CD14-positive monocyte (primary cell): ENCODE results near the gene RASAL2. TPM values are rescaled to one million over a fixed set of nuclear protein-coding genes. Genes with fewer than 3 reads are reported as not detected.

ENCODE experiments used
- DNase-seq, 3 donors: peaks; one replicate each; pipeline ENCODE4 v3.0.0-alpha.2; 2011 to 2022
- H2AFZ ChIP-seq: 2 replicates; pipeline ENCODE4 v1.6.0; 2012; ENCODE audit warnings: mild to moderate bottlenecking, low read depth, low read length, inconsistent platforms; ENCODE audit not compliant: insufficient read depth, poor library complexity, severe bottlenecking
- H3K27ac ChIP-seq, 2 donors: 1 replicate in 1 of 2; 2 replicates in 1 of 2; pipeline ENCODE4 v1.5.1; 2012 to 2013; ENCODE audit warnings: low read length in 2 of 2, control low read depth in 1 of 2, inconsistent platforms in 1 of 2, low read depth in 1 of 2, mild to moderate bottlenecking in 1 of 2
- H3K27me3 ChIP-seq, 2 donors: one replicate each; pipeline versions ENCODE4 v1.6.0 to v1.6.1; 2011 to 2013; ENCODE audit warnings: low read length in 2 of 2; ENCODE audit not compliant: control insufficient read depth in 2 of 2, insufficient read depth in 2 of 2
- H3K36me3 ChIP-seq, 2 donors: replicated peaks in 1 of 2; 1 replicate in 1 of 2; 2 replicates in 1 of 2; pipeline versions ENCODE4 v1.5.1 to v1.6.1; 2012 to 2013; ENCODE audit warnings: low read length in 2 of 2, control low read depth in 1 of 2, inconsistent platforms in 1 of 2, mild to moderate bottlenecking in 1 of 2; ENCODE audit not compliant: insufficient read depth in 2 of 2, control insufficient read depth in 1 of 2
- H3K4me1 ChIP-seq, 2 donors: 1 replicate in 1 of 2; 2 replicates in 1 of 2; pipeline versions ENCODE4 v1.5.1 to v1.6.1; 2012 to 2013; ENCODE audit warnings: low read length in 2 of 2, control low read depth in 1 of 2, inconsistent platforms in 1 of 2, mild to moderate bottlenecking in 1 of 2, moderate library complexity in 1 of 2; ENCODE audit not compliant: insufficient read depth in 2 of 2, control insufficient read depth in 1 of 2
- H3K4me2 ChIP-seq: replicated peaks from 2 replicates; pipeline ENCODE3; 2012; ENCODE audit warnings: low read length, moderate library complexity, mild to moderate bottlenecking; ENCODE audit not compliant: poor library complexity, severe bottlenecking; ENCODE audit errors: extremely low read depth
- H3K4me3 ChIP-seq, 3 experiments: fragments of 200-600 bp in 1 of 3; sonication (generic) in 1 of 3; replicated peaks in 1 of 3; 1 replicate in 2 of 3; 2 replicates in 1 of 3; pipeline ENCODE4 v1.5.1; 2011 to 2013; ENCODE audit warnings: low read length in 3 of 3, mild to moderate bottlenecking in 3 of 3, control low read depth in 2 of 3, low read depth in 2 of 3, inconsistent platforms in 1 of 3, moderate library complexity in 1 of 3
- H3K79me2 ChIP-seq: 2 replicates; pipeline ENCODE4 v1.6.0; 2012; ENCODE audit warnings: mild to moderate bottlenecking, control low read depth, inconsistent platforms, low read length, moderate library complexity; ENCODE audit not compliant: insufficient read depth
- H3K9ac ChIP-seq: 2 replicates; pipeline ENCODE4 v1.6.0; 2017; ENCODE audit warnings: low read length, mild to moderate bottlenecking; ENCODE audit not compliant: insufficient read depth, poor library complexity, severe bottlenecking
- H3K9me3 ChIP-seq, 2 donors: replicated peaks in 1 of 2; 1 replicate in 1 of 2; 2 replicates in 1 of 2; pipeline versions ENCODE4 v1.5.1 to v1.6.1; 2012 to 2013; ENCODE audit warnings: low read length in 2 of 2, control low read depth in 1 of 2; ENCODE audit not compliant: control insufficient read depth in 1 of 2, insufficient read depth in 1 of 2
- H4K20me1 ChIP-seq: 2 replicates; pipeline ENCODE4 v1.6.0; 2012; ENCODE audit warnings: mild to moderate bottlenecking, low read length, control low read depth, moderate library complexity; ENCODE audit not compliant: insufficient read depth
- H3K27ac Mint-ChIP-seq, 7 donors: one replicate each; pipeline ENCODE4 v1.8.0; 2020; ENCODE audit warnings: mild to moderate bottlenecking in 7 of 7, mixed read lengths in 7 of 7, moderate library complexity in 6 of 7, inconsistent platforms in 2 of 7
- H3K27me3 Mint-ChIP-seq, 3 donors: one replicate each; pipeline ENCODE4 v1.8.0; 2021 to 2022; ENCODE audit warnings: low read depth in 3 of 3, mild to moderate bottlenecking in 3 of 3, mixed read lengths in 3 of 3, moderate library complexity in 3 of 3, inconsistent platforms in 1 of 3
- H3K36me3 Mint-ChIP-seq, 2 donors: one replicate each; pipeline ENCODE4 v1.8.0; 2020; ENCODE audit warnings: mixed read lengths in 2 of 2, inconsistent platforms in 1 of 2, mild to moderate bottlenecking in 1 of 2
- H3K4me1 Mint-ChIP-seq: one replicate; pipeline ENCODE4 v1.8.0; 2020; ENCODE audit warnings: mild to moderate bottlenecking, mixed read lengths
- H3K4me3 Mint-ChIP-seq, 2 donors: one replicate each; pipeline ENCODE4 v1.8.0; 2020; ENCODE audit warnings: mild to moderate bottlenecking in 2 of 2, mixed read lengths in 2 of 2, moderate library complexity in 1 of 2
- H3K9me3 Mint-ChIP-seq, 7 donors: one replicate each; pipeline ENCODE4 v1.8.0; 2020 to 2022; ENCODE audit warnings: mixed read lengths in 7 of 7, mild to moderate bottlenecking in 6 of 7, moderate library complexity in 6 of 7, inconsistent platforms in 2 of 7
- CTCF ChIP-seq: fragments of 200-600 bp; IDR thresholded peaks from one replicate; pipeline ENCODE4 v1.8.0; 2022; ENCODE audit warnings: antibody characterized with exemption, mild to moderate bottlenecking
- WGBS: methylation state at CpG from one replicate; pipeline ENCODE4 v1.1.5; 2013; ENCODE audit warnings: missing lambda C conversion rate; ENCODE audit not compliant: insufficient coverage; 5-methylcytosine and 5-hydroxymethylcytosine counted together
- intact Hi-C, 2 donors: fragments of 100-400 bp; cut with micrococcal nuclease; formaldehyde crosslinking; loops; one replicate each; pipeline versions ENCODE4 v1.15.0 to v1.15.1; 2023
- polyA plus RNA-seq, 3 donors: library from polyadenylated mRNA; depleted of rRNA in 1 of 3; unstranded in 2 of 3; stranded (reverse) in 1 of 3; fragments of 300-500 nt in 2 of 3; fragments of >200 nt in 1 of 3; fragmentation: Illumina TruSeq in 2 of 3; gene quantifications; 1 replicate in 2 of 3; 2 replicates in 1 of 3; pipeline ENCODE4 v1.2.3, GENCODE V29; 2012 to 2021

RASAL2 gene
- polyA plus RNA-seq, 3 donors = 0.15 to 1.00 (median 0.63) TPM

- Histone ChIP-seq H3K79me2 (no peaks in the 10 kb centered on the region), H3K4me1 (no peaks in the 10 kb centered on the region), H3K27ac (no peak overlapping the region), H3K9ac (no peak overlapping the region), H4K20me1 (no peaks in the 10 kb centered on the region), H3K36me3 (no peaks in the 10 kb centered on the region), H3K9me3 (no peaks in the 10 kb centered on the region), H3K4me2 (no peak overlapping the region), H2AFZ (no peak overlapping the region), H3K27me3 (no peaks in the 10 kb centered on the region), H3K4me3 (no peak overlapping the region)
- Mint-ChIP-seq H3K27me3 (no peaks in the 10 kb centered on the region), H3K36me3 (peaks cover 3% of the 10 kb centered on the region in 2 donors), H3K27ac (no peak overlapping the region), H3K9me3 (peaks cover 0 to 2% (median 0%) of the 10 kb centered on the region in 7 donors), H3K4me3 (no peak overlapping the region), H3K4me1 (no peaks in the 10 kb centered on the region)
- no CpG with 5 or more reads among the region's 2 CpGs for WGBS
- no peak for DNase-seq
- intact Hi-C loops = no loop called here
- TF ChIP-seq CTCF = no peak
These were observed 367.2 kb downstream of the RASAL2 start for GRCh38 chr1:178461104-178461503.

GRCh38 chr1:178461701-178462100 is 367.8 kb downstream of the RASAL2 start:
- Histone ChIP-seq H3K27ac (no peak overlapping the region), H3K4me1 (no peaks in the 10 kb centered on the region), H3K79me2 (no peaks in the 10 kb centered on the region), H3K36me3 (no peaks in the 10 kb centered on the region), H3K9ac (no peak overlapping the region), H4K20me1 (no peaks in the 10 kb centered on the region), H3K4me2 (no peak overlapping the region), H3K9me3 (no peaks in the 10 kb centered on the region), H3K4me3 (no peak overlapping the region), H3K27me3 (no peaks in the 10 kb centered on the region), H2AFZ (no peak overlapping the region)
- TF ChIP-seq CTCF = no peak
- H3K27ac Mint-ChIP-seq = no peak overlapping the region
- no peaks in the 10 kb centered on the region for H3K9me3 Mint-ChIP-seq
- no peaks in the 10 kb centered on the region for H3K4me1 Mint-ChIP-seq
- no CpG with 5 or more reads among the region's 4 CpGs for WGBS
- no peaks in the 10 kb centered on the region for H3K27me3 Mint-ChIP-seq
- DNase-seq = no peak
- peaks cover 3 to 6% of the 10 kb centered on the region in 2 donors for H3K36me3 Mint-ChIP-seq
- intact Hi-C loops = no loop called here
- no peak overlapping the region for H3K4me3 Mint-ChIP-seq
